ENCODE results near the gene C2orf80.
"Not testable (repeated sequence)": the region's sequence is repeated elsewhere in the genome, so short reads cannot be mapped to it uniquely, and the experiment has no call there.

Gene C2orf80

DNA sequence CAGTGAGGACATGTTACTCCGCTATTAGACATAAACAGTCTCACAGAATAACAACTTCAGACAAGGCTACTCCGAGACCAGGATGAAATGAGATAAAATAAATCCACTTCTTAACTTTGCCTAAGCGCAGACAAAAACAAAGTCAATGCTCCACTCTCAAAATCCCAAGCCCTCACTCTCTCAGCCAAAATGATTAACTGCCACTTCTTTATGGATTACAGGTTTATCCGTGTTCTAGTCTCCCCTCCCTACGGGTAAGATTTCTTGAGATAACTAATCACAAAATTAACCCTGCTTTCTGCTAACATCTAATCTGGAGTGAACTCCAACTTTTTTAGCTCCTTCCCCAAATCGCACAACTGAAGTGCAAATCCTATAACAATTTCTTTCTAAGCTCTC, 59.1 kb downstream of the C2orf80 start:
- DNase-seq, result no peak

DNA sequence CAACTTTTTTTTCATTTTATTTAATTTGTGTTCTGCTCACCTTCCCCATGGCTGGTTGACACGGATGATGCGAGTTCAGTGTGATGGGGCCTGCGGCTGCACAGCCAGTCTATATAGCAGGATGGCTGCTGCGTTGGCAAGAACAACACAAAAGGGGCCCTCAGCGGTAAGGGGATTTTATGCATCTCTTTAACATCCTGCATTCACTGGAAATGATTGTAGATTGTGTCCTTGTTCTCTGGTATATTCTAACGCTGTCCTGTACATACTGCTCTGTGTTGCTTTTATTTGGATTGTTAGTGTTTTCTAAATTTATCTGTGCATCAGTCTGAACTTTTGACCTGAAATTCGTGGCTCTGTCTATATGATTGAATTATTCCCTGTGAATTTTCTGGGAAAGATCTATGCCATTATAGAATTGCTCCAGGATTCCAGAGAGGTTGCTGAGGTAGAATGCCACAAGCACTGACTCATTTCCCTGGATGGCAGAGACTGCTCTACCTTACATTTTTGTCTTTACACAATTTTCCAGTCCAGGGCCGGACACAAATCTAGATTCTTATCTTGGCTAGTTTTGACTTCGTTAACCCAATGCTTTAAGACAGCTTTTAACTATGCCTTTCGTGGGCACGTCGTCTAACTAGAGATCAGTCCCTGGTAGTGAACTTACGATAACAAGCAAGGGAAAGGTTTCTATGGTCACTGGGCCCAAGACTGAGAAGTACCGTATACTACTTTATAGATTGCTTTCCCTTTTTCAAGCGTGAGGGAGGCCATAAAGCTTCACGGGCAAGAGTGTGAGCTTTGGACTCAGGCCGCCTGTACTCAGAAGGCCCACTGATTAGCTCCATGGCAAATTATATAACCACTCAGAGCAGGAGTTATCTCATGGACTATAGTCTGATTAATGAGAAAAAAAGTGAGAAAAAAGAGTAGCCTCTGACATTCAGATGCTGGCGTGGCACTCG, 59.8 kb downstream of the C2orf80 start, which contains the start of gene CRYGC:
Gene CRYGC (minus strand): TSS at position 85 of the 968 bp plus-strand sequence. CDS start 36 bp downstream, at position 49.
- no peak for DNase-seq

DNA sequence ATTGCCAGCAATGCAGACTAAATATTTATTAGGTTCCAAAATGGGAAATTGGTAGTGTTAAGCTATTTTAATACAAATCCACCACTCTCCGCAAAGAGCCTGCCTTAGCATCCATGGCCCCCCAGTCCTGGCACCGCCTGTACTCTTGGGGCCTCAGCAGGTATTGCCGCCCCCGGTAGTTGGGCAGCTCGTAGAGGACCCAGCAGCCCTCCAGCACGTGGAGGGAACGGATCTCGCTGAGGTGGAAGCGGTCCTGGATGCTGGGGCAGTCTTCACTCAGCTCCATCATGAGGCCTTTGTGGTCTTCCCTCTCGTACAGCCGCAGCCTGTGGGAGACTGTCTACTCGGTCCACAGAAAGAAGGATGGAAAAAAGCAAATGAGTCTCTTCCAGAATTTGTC, 61.7 kb downstream of the C2orf80 start:
- DNase-seq, result no peak

DNA sequence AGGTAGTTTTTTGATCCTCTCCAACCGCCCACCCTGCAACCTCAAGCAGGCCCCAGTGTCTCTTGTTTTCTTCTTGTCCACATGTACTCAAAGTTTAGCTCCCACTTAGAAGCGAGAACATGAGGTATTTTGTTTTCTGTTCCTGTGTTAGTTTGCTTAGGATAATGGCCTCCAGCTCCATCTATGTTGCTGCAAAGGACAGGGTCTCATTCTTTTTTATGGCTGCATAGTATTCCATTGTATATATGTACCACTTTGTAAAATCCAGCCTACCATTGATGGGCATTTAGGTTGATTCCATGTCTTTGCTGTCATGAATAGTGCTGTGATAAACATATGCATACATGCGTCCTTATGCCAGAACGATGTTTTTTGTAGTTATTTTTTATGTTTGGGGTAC, 62.7 kb downstream of the C2orf80 start:
- no peak for DNase-seq

DNA sequence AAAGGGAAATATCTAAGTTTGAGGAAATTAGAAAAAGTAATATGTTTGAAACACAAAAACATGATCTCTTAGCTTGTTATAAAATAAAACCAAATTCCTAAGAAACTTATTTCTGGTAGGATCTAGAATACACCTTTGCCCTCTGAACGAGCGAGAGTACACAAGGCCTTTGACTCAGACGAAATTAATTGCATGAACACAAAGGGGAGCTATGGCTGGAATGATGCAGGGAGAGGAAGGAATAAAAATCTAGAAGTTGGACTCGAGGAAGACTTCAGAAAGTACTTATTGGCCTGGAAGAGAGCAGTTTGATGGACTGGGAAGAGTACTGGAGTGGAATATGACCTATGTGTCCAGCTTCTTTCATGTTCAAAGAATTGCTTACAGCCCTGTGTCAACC, 64.6 kb downstream of the C2orf80 start:
- DNase-seq, result no peak

DNA sequence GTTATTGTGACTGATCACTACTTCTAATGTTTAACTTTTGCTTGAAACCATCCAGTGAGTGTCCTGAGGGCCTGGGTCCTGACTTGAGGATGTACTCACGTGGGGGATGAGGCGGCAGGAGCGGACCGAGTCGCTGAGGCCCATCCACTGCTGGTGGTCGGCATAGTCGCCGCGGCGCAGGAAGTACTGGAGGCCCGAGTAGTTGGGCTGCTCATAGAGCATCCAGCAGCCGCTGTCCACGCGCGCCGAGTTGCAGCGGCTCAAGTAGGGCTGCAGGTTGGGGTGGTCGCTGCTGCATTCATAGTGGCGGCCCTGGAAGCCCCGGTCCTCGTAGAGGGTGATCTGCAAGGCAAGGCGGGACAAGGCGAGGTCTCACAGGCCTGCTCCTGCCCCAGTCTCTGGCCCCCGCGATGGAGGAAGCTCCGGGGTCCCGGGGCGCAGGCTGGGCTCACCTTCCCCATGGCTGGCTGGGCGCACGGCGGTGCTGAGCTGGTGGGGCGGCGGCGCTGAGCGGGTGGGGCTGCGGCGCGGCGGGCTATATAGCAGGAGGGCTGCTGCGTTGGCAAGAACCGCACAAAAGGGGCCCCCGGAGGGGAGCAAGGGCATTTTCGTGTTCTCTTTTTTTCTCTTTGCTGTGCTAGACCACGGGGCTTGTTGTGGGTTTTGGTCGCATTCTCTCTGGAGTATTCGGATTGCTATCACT, 65.7 kb downstream of the C2orf80 start, which contains the start of gene CRYGD:
Gene CRYGD (minus strand): TSS at position 512 of the 703 bp plus-strand sequence. CDS start 51 bp downstream, at position 461.
- DNase-seq, result not testable (repeated sequence)

DNA sequence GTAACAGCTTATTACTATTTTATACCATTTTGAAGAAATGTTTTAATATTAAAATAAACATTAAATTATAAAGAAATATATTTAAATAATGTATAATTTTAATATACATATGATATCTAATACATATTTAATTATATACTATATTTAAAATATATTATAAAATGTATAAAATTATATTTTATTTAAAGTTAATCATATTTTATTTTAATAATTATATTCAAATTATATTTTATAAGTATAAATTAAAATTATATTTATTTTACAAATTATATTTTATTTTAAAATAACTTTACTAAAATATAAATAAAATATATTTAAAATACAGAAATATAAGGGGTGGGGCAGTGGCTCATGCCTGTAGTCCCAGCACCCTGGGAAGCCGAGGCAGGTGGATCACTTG, 67.6 kb downstream of the C2orf80 start:
- no peak for DNase-seq

DNA sequence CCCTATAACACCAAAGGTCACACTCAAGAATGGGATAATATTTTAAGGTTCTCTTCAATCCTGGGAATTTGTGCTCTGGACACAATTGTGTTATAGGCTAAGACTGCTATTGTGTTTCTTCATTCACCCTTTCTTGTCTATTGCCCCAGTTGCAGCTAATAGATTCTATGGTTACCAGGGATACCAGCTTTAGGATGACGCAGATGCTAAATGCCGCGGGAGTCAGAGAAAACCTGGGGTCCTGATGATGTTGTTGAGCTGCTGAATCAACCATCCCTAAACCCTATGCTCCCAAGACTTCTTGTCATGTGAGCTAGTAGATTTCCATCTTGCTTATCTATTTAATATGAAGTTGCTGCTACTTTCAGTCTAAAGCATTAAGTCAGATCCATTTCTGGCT, 70.9 kb downstream of the C2orf80 start:
- no peak for DNase-seq

DNA sequence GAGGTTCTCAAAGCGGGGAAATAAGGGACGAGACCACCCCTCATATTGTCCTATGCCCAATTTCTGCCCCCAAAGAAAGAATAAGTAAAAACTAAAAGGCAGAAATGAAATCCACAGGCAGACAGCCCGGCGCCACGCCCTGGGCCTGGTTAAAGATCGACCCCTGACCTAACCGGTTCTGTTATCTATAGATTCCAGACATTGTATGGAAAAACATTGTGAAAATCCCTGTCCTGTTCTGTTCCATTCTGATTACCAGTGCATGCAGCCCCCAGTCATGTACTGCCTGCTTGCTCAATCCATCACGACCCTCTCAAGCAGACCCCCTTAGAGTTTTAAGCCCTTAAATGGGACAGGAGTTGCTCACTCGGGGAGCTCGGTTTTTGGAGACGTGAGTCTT, 72.4 kb downstream of the C2orf80 start:
- DNase-seq, result not testable (repeated sequence)
